C4-2B (cell line): ENCODE measurements around the gene WBP1.

Experiments used
- ZFX ChIP-seq: fragments of 450-650 bp; IDR thresholded peaks from 2 replicates; pipeline ENCODE4 v1.6.1; 2017
- TF ChIP-seq, protein P1 (sequence below): fragments of 450-650 bp; conservative IDR thresholded peaks from 2 replicates; pipeline ENCODE4 v1.5.1; 2017; ENCODE audit warnings: mild to moderate bottlenecking

DNA sequence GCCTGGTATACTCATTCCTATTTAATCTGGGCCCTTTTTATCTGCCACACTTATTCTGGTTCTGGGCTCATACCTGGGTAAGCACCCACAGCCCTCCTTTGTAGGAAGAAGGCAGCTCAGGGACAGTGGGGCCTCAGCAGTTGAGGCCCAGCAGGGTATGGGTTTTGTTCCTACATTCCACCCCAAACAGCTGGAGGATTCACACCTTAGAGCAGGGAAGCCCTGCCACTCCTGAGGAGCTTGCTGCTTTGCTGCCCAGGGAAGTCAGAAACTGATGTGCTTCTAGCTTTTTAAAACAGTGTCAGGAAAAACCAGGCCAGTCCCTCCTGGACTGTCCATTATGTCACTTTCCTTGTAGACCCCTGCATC, 42.3 kb downstream of the WBP1 start:
- TF ChIP-seq, protein P1, sequence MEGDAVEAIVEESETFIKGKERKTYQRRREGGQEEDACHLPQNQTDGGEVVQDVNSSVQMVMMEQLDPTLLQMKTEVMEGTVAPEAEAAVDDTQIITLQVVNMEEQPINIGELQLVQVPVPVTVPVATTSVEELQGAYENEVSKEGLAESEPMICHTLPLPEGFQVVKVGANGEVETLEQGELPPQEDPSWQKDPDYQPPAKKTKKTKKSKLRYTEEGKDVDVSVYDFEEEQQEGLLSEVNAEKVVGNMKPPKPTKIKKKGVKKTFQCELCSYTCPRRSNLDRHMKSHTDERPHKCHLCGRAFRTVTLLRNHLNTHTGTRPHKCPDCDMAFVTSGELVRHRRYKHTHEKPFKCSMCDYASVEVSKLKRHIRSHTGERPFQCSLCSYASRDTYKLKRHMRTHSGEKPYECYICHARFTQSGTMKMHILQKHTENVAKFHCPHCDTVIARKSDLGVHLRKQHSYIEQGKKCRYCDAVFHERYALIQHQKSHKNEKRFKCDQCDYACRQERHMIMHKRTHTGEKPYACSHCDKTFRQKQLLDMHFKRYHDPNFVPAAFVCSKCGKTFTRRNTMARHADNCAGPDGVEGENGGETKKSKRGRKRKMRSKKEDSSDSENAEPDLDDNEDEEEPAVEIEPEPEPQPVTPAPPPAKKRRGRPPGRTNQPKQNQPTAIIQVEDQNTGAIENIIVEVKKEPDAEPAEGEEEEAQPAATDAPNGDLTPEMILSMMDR: no peak
- TF ChIP-seq ZFX: no peak
